ENCODE data around the gene METTL8.
A peak's percentile ranks its signal among the peaks of the same experiment; 100 is the strongest.
"Not testable (repeated sequence)": the region's sequence is repeated elsewhere in the genome, so short reads cannot be mapped to it uniquely, and the experiment has no call there.

Gene METTL8

GRCh38 chr2:171432206-171432968, 1.4 kb downstream of the METTL8 start:
- TF ChIP-seq SPI1 (IDR thresholded peaks at IDR 0.05; ENCODE audit: low read depth, low read length) (no peak), POU2F2 (IDR thresholded peaks at IDR 0.05; ENCODE audit: low read depth, low read length) (no peak), POLR2A (IDR thresholded peaks at IDR 0.05; ENCODE audit: low read depth, low read length) (no peak), POLR2AphosphoS5 (IDR thresholded peaks at IDR 0.05; ENCODE audit: low read depth, low read length) (no peak), PAX5 (IDR thresholded peaks at IDR 0.05; ENCODE audit: insufficient read depth, low read length, severe bottlenecking) (no peak), TAF1 (IDR thresholded peaks at IDR 0.05; ENCODE audit: low read depth, low read length) (no peak)
- DNase-seq (ENCODE audit: insufficient read length, low spot score), result no peak
- no peak for FAIRE-seq

- DNase-seq (ENCODE audit: insufficient read length, low spot score) (no peak), FAIRE-seq (peak; percentile 40)
- TF ChIP-seq POLR2A (IDR thresholded peaks at IDR 0.05; ENCODE audit: low read depth, low read length) (no peak), TAF1 (IDR thresholded peaks at IDR 0.05; ENCODE audit: low read depth, low read length) (no peak), POU2F2 (IDR thresholded peaks at IDR 0.05; ENCODE audit: low read depth, low read length) (no peak), POLR2AphosphoS5 (IDR thresholded peaks at IDR 0.05; ENCODE audit: low read depth, low read length) (no peak; the same call in 1 of the 2 replicates), PAX5 (IDR thresholded peaks at IDR 0.05; ENCODE audit: insufficient read depth, low read length, severe bottlenecking) (no peak), SPI1 (IDR thresholded peaks at IDR 0.05; ENCODE audit: low read depth, low read length) (no peak)
Observed at GRCh38 chr2:171431677-171432167, 2.1 kb downstream of the METTL8 start.

GRCh38 chr2:171430516-171431410, 3.0 kb downstream of the METTL8 start:
- TF ChIP-seq SPI1 (IDR thresholded peaks at IDR 0.05; ENCODE audit: low read depth, low read length) (peak; percentile 78), PAX5 (IDR thresholded peaks at IDR 0.05; ENCODE audit: insufficient read depth, low read length, severe bottlenecking) (no peak), TAF1 (IDR thresholded peaks at IDR 0.05; ENCODE audit: low read depth, low read length) (no peak), POU2F2 (IDR thresholded peaks at IDR 0.05; ENCODE audit: low read depth, low read length) (no peak), POLR2AphosphoS5 (IDR thresholded peaks at IDR 0.05; ENCODE audit: low read depth, low read length) (no peak), POLR2A (IDR thresholded peaks at IDR 0.05; ENCODE audit: low read depth, low read length) (no peak)
- FAIRE-seq (no peak), DNase-seq (ENCODE audit: insufficient read length, low spot score) (no peak)

DNA sequence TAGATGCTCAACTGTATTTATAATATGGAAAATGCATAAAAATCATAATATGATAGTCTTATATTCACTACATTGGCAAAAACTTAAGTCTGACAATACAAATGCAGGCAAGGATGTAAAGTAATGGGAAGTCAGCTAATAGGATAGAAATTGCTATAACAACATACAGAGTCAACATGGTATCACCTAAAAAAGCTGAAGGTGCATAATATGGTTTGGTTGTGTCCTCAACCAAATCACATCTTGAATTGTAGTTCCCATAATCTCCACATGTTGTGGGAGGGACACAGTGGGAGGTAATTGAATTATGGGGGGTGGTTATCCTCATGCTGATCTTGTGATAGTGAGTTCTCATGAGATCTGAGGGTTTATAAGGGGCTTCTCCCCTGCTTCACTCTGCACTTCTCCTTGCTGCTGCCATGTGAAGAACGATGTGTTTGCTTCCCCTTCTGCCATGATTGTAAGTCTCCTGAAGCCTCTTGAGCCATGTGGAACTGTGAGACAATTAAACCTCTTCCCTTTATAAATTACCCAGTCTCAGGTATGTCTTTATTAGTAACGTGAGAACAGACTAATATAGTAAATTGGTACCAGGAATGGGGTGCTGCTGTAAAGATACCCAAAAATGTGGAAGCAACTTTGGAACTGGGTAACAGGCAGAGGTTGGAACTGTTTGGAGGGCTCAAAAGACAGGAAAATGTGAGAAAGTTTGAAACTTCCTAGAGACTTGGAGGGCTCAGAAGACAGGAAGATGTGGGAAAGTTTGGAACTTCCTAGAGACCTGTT, 10.9 kb downstream of the METTL8 start:
- not testable (repeated sequence) for DNase-seq (ENCODE audit: insufficient read length, low spot score)
- peak; percentile 35 for FAIRE-seq

GRCh38 chr2:171420728-171421563, 12.8 kb downstream of the METTL8 start:
- DNase-seq (ENCODE audit: insufficient read length, low spot score) (no peak), FAIRE-seq (no peak)
- TF ChIP-seq POLR2A (IDR thresholded peaks at IDR 0.05; ENCODE audit: low read depth, low read length) (no peak), POLR2AphosphoS5 (IDR thresholded peaks at IDR 0.05; ENCODE audit: low read depth, low read length) (no peak), TAF1 (IDR thresholded peaks at IDR 0.05; ENCODE audit: low read depth, low read length) (no peak), PAX5 (IDR thresholded peaks at IDR 0.05; ENCODE audit: insufficient read depth, low read length, severe bottlenecking) (no peak), SPI1 (IDR thresholded peaks at IDR 0.05; ENCODE audit: low read depth, low read length) (no peak), POU2F2 (IDR thresholded peaks at IDR 0.05; ENCODE audit: low read depth, low read length) (no peak)

DNA sequence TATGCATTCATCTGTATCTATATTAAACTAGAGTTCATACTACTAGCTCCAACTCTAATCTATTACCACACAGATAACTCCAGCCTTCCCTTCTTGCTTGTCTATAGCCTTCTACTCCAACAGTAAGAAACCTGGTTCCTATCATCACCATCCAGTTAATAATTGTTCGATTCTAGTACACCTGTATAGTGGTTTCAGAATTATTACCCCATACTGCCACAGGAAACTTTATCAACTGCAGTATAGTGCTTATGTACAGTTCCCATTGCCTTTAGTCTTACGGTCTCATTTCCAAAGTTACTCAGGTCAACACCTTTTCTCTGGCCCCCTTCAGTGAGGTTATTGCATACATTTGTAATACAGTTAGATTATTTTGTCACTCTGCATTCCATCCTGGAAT, 14.5 kb downstream of the METTL8 start:
- DNase-seq (ENCODE audit: insufficient read length, low spot score), result no peak
- TF ChIP-seq SPI1 (IDR thresholded peaks at IDR 0.05; ENCODE audit: low read depth, low read length) (no peak), POLR2A (IDR thresholded peaks at IDR 0.05; ENCODE audit: low read depth, low read length) (no peak)
- no peak for FAIRE-seq

DNA sequence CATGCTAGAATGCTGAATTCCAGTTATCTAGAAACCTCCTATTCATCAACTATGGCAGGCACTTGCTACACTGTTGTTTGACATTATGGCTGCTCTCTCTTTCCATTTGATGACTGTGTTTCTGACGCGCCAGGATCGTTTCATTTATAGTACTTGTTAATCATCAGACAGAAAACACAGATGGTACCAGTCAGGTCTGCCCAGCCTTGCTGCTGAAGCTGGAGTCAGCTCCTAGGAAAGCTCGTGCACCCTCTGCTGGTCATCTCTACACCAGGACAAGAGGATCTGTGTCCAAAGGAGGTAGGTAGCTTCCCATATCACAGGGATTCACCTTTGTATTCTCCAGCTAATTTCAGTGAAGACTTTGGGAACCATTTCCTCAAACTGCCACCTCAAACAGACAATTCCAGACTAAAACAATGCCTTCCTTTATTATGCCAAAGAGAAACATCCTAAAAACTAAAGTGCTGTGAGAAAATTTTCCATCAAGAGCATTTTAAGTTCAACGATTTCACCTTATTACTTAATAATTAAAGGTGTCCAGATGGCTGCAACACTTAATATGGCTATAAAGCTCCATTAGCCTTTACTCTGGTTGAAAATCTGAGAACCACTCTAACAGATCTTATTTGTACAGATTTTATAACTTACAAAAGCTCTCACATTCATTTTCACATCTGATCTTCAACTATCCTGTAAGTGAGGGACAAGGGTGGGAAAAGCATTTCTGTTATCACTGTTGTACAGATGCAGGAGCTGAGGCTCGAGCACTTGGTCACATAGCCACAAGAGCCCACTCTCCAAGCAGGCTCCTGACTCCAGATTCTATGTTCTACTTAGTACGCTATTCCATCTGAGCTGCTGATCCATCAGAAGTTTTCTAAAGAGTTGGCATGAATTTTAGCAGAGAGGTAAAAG, 17.5 kb downstream of the METTL8 start:
- DNase-seq (ENCODE audit: insufficient read length, low spot score) (peak; percentile 30), FAIRE-seq (peak; percentile 88)
- peak; percentile 37; the same call in 1 of the 2 replicates for TF ChIP-seq POLR2AphosphoS5 (IDR thresholded peaks at IDR 0.05; ENCODE audit: low read depth, low read length)
- no peak for TF ChIP-seq POU2F2 (IDR thresholded peaks at IDR 0.05; ENCODE audit: low read depth, low read length)

DNA sequence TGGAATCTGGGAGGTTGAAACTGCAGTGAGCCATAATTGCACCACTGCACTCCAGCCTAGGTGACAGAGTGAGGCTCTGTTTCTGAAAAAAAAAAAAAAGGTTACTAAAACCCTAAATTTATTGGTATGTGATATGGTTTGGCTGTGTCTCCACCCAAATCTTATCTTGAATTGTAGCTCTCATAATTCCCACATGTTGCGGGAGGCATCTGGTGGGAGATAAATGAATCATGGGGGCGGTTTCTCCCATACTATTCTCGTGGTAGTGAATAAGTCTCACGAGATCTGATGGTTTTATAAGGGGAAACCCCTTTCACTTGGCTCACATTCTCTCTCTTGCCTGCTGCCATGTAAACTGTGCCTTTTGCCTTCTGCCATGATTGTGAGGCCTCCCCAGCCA, 19.1 kb downstream of the METTL8 start:
- DNase-seq (ENCODE audit: insufficient read length, low spot score); FAIRE-seq: not testable (repeated sequence)

All from GM12891 (cell line).